Measurements from ENCODE around the gene SEMA4C.

DNA sequence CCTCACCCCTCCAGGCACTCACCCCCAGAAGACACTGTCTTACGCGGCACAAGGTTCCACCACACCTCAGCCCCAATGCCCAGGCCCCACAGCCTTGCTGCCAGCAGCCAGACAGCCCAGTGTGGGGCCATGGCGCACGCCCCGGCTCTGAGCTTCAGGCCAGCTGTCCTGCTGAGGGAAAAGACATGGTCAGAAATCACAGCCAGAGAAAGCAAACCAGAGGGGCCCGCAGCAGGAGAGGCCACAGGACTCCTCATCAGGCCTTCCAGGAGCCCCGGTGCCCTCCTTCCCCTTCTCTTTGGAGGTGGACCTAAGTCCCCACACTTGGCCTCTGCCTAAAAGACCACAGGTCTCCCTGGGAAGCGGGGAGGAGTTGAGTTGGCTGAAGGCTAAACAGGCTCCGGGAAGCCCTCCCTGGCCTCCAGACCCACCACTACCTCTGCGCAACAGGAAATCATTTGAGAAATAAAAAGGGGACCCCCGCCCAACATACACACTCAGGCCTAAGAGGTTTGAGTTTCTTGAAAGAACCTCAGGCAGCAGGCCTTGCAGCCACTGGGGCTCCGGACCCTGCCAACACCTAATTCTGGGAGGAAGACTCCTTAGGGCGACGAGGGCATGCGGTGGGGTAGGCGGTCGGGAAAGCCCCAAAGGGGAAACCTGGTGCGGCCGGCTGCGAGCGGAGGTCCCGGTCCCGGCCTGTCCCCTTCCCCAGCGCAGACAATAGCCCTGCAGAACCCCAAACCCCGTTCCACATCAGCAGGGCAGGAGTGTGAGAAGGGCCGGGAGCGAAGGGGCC is 1.9 kb downstream of the SEMA4C start:
- TF ChIP-seq, protein P1, sequence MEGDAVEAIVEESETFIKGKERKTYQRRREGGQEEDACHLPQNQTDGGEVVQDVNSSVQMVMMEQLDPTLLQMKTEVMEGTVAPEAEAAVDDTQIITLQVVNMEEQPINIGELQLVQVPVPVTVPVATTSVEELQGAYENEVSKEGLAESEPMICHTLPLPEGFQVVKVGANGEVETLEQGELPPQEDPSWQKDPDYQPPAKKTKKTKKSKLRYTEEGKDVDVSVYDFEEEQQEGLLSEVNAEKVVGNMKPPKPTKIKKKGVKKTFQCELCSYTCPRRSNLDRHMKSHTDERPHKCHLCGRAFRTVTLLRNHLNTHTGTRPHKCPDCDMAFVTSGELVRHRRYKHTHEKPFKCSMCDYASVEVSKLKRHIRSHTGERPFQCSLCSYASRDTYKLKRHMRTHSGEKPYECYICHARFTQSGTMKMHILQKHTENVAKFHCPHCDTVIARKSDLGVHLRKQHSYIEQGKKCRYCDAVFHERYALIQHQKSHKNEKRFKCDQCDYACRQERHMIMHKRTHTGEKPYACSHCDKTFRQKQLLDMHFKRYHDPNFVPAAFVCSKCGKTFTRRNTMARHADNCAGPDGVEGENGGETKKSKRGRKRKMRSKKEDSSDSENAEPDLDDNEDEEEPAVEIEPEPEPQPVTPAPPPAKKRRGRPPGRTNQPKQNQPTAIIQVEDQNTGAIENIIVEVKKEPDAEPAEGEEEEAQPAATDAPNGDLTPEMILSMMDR (conservative IDR thresholded peaks at IDR 0.05), result no peak
- TF ChIP-seq ZFX (IDR thresholded peaks at IDR 0.05), result no peak

All from C4-2B (cell line).